SK-N-SH (cell line): ENCODE measurements around the gene TMEM165. TPM values are rescaled to one million over a fixed set of nuclear protein-coding genes. Genes with fewer than 3 reads are reported as not detected.

Source experiments
- CHD2 ChIP-seq: fragments of 150-350 bp; IDR thresholded peaks from 2 replicates; pipeline ENCODE4 v1.6.1; 2018; ENCODE audit warnings: low read length; ENCODE audit not compliant: partially characterized antibody
- ELF1 ChIP-seq: IDR thresholded peaks from 2 replicates; pipeline ENCODE4 v1.4.0; 2012
- EP300 ChIP-seq, 2 experiments: IDR thresholded peaks; 2 replicates each; pipeline versions ENCODE4 v1.4.0 to v1.6.1; 2012; ENCODE audit warnings: borderline replicate concordance in 1 of 2, low read depth in 1 of 2, low read length in 1 of 2
- EZH2phosphoT487 ChIP-seq: fragments of 200-600 bp; sonication (generic); IDR thresholded peaks from 2 replicates; pipeline ENCODE4 v1.6.1; 2017; ENCODE audit warnings: low read depth, mixed run types, mild to moderate bottlenecking, antibody characterized with exemption, moderate library complexity, borderline replicate concordance
- FOSL2 ChIP-seq: IDR thresholded peaks from 2 replicates; pipeline ENCODE4 v1.4.0; 2012; ENCODE audit warnings: low read depth, mild to moderate bottlenecking, moderate library complexity, borderline replicate concordance
- FOXJ3 ChIP-seq: sonication (generic); formaldehyde crosslinking; IDR thresholded peaks from 2 replicates; pipeline ENCODE4 v1.5.1; 2020; ENCODE audit warnings: mild to moderate bottlenecking, missing genetic modification reagents
- GABPA ChIP-seq: IDR thresholded peaks from 2 replicates; pipeline ENCODE4 v1.4.0; 2012; ENCODE audit warnings: low read depth, mild to moderate bottlenecking
- GATA2 ChIP-seq: sonication (generic); formaldehyde crosslinking; IDR thresholded peaks from 2 replicates; pipeline ENCODE4 v1.5.0; 2020; ENCODE audit warnings: mild to moderate bottlenecking, missing genetic modification reagents
- IRF3 ChIP-seq: fragments of 150-350 bp; IDR thresholded peaks from 2 replicates; pipeline ENCODE4 v1.6.1; 2016; ENCODE audit warnings: mild to moderate bottlenecking, low read depth, low read length
- JUND ChIP-seq: IDR thresholded peaks from 2 replicates; pipeline ENCODE4 v1.4.0; 2012
- MEF2A ChIP-seq: IDR thresholded peaks from 2 replicates; pipeline ENCODE4 v1.4.0; 2012; ENCODE audit warnings: low read depth, borderline replicate concordance
- MXI1 ChIP-seq: IDR thresholded peaks from 2 replicates; pipeline ENCODE4 v1.6.1; 2012; ENCODE audit warnings: mild to moderate bottlenecking, low read depth, low read length, improper control_type of control experiment
- NFIC ChIP-seq: IDR thresholded peaks from 2 replicates; pipeline ENCODE4 v1.4.0; 2012; ENCODE audit warnings: borderline replicate concordance
- PBX3 ChIP-seq: IDR thresholded peaks from 2 replicates; pipeline ENCODE4; 2012
- POLR2AphosphoS5 ChIP-seq: IDR thresholded peaks from 2 replicates; pipeline ENCODE4 v1.6.1; 2012; ENCODE audit warnings: low read depth, low read length
- RAD21 ChIP-seq: IDR thresholded peaks from 2 replicates; pipeline ENCODE4 v1.6.1; 2012; ENCODE audit warnings: mild to moderate bottlenecking, low read length
- SMC3 ChIP-seq: IDR thresholded peaks from 2 replicates; pipeline ENCODE4 v1.6.1; 2012; ENCODE audit warnings: low read depth, low read length, improper control_type of control experiment
- TCF12 ChIP-seq: IDR thresholded peaks from 2 replicates; pipeline ENCODE4 v1.4.0; 2012
- TEAD4 ChIP-seq: IDR thresholded peaks from 2 replicates; pipeline ENCODE4 v1.4.0; 2012; ENCODE audit warnings: mild to moderate bottlenecking, borderline replicate concordance; ENCODE audit not compliant: insufficient read depth
- YY1 ChIP-seq: IDR thresholded peaks from 2 replicates; pipeline ENCODE4 v1.4.0; 2012; ENCODE audit warnings: low read depth, mild to moderate bottlenecking
- polyA plus RNA-seq, 3 experiments: library from polyadenylated mRNA; depleted of rRNA; stranded (reverse); fragments of >200 nt; gene quantifications; 2 replicates each; pipeline ENCODE4 v1.2.3, GENCODE V29; 2012
- TF ChIP-seq, protein P1 (sequence below): IDR thresholded peaks from 2 replicates; pipeline ENCODE4 v1.6.1; 2012; ENCODE audit warnings: mild to moderate bottlenecking, low read depth, low read length, moderate library complexity
- TF ChIP-seq, protein P2 (sequence below): IDR thresholded peaks from 2 replicates; pipeline ENCODE4 v1.4.0; 2012; ENCODE audit warnings: low read depth, borderline replicate concordance

TMEM165 gene
- polyA plus RNA-seq, 1 of the 3 experiments (the other 2 are of a cell fraction): 58.6 TPM

- TF ChIP-seq, protein P1, sequence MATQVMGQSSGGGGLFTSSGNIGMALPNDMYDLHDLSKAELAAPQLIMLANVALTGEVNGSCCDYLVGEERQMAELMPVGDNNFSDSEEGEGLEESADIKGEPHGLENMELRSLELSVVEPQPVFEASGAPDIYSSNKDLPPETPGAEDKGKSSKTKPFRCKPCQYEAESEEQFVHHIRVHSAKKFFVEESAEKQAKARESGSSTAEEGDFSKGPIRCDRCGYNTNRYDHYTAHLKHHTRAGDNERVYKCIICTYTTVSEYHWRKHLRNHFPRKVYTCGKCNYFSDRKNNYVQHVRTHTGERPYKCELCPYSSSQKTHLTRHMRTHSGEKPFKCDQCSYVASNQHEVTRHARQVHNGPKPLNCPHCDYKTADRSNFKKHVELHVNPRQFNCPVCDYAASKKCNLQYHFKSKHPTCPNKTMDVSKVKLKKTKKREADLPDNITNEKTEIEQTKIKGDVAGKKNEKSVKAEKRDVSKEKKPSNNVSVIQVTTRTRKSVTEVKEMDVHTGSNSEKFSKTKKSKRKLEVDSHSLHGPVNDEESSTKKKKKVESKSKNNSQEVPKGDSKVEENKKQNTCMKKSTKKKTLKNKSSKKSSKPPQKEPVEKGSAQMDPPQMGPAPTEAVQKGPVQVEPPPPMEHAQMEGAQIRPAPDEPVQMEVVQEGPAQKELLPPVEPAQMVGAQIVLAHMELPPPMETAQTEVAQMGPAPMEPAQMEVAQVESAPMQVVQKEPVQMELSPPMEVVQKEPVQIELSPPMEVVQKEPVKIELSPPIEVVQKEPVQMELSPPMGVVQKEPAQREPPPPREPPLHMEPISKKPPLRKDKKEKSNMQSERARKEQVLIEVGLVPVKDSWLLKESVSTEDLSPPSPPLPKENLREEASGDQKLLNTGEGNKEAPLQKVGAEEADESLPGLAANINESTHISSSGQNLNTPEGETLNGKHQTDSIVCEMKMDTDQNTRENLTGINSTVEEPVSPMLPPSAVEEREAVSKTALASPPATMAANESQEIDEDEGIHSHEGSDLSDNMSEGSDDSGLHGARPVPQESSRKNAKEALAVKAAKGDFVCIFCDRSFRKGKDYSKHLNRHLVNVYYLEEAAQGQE: no peak
- TF ChIP-seq FOXJ3 (CRISPR knock-in tag) (no peak), MXI1 (no peak), NFIC (peak; percentile 39; the same call in 1 of the 2 replicates), EZH2phosphoT487 (no peak), GATA2 (no peak), CHD2 (no peak), GABPA (no peak), IRF3 (no peak), SMC3 (no peak), EP300 (IDR thresholded peaks at IDR 0.05; ENCODE audit: borderline replicate concordance in 1 of 2, low read depth in 1 of 2, low read length in 1 of 2) (peak in 1 of 2 experiments; percentile 51; a peak in 1 of 4 replicates), ELF1 (no peak), PBX3 (0 out of 2 replicates have a peak, but pooled peaks have one; percentile 20), POLR2AphosphoS5 (no peak), YY1 (no peak), JUND (peak; percentile 59), FOSL2 (peak; percentile 47; the same call in 1 of the 2 replicates), RAD21 (no peak), TCF12 (peak; percentile 42), TEAD4 (peak; percentile 53; the same call in 1 of the 2 replicates), MEF2A (0 out of 2 replicates have a peak, but pooled peaks have one; percentile 24)
- TF ChIP-seq, protein P2, sequence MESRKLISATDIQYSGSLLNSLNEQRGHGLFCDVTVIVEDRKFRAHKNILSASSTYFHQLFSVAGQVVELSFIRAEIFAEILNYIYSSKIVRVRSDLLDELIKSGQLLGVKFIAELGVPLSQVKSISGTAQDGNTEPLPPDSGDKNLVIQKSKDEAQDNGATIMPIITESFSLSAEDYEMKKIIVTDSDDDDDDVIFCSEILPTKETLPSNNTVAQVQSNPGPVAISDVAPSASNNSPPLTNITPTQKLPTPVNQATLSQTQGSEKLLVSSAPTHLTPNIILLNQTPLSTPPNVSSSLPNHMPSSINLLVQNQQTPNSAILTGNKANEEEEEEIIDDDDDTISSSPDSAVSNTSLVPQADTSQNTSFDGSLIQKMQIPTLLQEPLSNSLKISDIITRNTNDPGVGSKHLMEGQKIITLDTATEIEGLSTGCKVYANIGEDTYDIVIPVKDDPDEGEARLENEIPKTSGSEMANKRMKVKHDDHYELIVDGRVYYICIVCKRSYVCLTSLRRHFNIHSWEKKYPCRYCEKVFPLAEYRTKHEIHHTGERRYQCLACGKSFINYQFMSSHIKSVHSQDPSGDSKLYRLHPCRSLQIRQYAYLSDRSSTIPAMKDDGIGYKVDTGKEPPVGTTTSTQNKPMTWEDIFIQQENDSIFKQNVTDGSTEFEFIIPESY: no peak
Observed at GRCh38 chr4:55445921-55446577, 50.3 kb downstream of the TMEM165 start (continued).
